Stimulated activated CD4-positive, alpha-beta T cell treated with anti-CD3 and anti-CD28 coated beads, Interleukin-4, amount 100 ng/mL, for 4 hours (primary cell): ENCODE data around the gene TATDN3.
"Not testable (repeated sequence)": the region's sequence is repeated elsewhere in the genome, so short reads cannot be mapped to it uniquely, and the experiment has no call there.

ENCODE experiments used
- DNase-seq, 2 experiments: peaks; one replicate each; pipeline ENCODE4 v3.0.0-alpha.2; 2020

The TATDN3 gene

DNA sequence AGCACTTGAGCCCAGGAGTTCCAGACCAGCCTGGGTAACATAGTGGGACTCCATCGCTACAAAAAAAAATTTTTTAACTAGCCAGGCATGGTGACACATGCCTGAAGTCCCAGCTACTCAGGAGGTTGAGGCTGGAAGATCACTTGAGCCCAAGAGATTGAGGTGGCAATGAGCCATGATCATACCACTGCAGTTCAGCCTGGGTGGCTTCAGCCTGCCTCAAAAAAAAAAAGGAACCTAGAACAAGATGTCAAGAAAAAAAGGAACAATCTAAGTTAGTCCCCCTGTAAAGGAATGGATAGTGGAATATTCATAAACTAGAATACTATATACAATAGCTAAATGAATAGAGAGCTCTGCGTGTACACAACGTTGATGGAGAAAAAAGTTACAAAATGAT, 14.5 kb upstream of the TATDN3 start:
- DNase-seq = no peak

DNA sequence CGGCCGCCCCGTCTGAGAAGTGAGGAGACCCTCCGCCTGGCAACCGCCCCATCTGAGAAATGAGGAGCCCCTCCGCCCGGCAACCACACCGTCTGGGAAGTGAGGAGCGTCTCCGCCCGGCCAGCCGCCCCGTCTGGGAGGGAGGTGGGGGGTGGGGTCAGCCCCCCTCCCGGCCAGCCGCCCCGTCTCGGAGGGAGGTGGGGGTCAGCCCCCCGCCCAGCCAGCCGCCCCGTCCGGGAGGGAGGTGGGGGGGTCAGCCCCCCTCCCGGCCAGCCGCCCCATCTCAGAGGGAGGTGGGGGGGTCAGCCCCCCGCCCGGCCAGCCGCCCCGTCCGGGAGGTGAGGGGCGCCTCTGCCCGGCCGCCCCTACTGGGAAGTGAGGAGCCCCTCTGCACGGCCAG, 12.6 kb upstream of the TATDN3 start:
- not testable (repeated sequence) for DNase-seq

GRCh38 chr1:212780759-212781158, 10.9 kb upstream of the TATDN3 start:
- no peak for DNase-seq

DNA sequence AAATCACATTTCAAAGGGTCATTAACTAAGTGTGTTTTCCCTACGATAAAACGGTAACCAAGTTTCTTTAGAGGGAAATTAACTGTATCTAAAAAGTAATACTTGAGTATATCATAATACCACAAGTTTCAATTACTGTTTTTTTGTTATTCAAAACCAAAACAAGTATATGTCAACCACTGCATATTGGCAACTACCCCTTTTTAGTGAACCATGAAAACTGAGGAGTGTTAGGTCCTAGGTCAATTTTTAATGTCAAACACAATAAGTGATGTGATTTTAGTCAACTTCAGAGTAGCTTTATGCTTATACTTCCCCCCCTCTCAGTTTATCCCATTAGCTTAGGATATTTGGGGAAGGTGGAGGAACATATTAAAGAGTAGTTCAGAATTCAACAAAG, 10.5 kb upstream of the TATDN3 start:
- no peak for DNase-seq

DNA sequence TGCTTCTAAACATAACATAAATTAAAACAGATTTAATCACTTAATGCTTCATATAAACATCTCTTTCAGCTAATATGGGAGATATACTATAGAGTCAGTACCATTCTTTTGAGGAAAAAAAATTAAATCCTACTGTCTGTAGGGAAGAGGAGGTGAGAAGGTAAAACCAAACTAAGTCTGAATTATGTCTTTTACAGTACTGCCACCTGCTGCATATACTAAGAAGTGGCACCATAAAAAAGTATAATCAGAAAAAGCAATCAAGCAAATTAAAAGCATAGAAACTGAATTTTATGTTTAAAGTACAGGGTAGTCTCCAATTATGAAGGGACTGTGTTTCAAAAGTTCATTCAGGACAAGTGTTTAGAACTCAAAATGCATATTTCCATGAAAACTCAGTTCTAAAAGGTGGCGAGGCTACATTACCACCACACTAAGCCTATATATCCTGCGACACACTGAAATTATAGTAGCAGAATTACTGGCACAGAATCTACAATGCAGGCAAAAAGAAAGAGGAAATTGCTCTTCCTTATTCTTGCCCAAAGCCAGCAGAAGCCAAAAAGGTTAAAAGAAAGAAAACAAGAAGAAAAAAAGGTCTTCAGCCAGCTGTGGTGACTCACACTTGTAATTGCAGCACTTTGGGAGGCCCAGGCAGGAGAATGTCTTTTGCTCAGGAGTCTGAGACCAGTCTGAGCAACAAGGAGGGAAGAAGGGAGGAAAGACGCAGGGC, 9.1 kb upstream of the TATDN3 start:
- DNase-seq = no peak

DNA sequence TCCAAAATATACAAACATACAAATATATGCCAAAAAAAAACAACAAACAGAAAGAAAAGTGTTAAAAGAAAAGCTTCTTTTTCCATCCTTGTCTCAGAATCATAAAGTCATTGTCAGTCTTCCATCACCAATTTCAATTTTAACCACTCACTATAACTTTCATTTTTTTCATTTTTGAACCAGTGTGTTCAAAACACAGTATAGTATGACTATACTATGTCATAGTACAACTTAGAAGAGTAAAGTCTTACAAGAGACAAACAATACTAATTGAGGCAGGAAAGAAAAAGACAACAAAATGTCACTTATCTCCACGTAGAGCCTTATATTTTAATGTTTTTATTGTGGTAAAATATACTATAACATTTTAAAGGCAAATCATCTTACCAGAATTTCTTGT, 7.7 kb upstream of the TATDN3 start:
- no peak for DNase-seq

DNA sequence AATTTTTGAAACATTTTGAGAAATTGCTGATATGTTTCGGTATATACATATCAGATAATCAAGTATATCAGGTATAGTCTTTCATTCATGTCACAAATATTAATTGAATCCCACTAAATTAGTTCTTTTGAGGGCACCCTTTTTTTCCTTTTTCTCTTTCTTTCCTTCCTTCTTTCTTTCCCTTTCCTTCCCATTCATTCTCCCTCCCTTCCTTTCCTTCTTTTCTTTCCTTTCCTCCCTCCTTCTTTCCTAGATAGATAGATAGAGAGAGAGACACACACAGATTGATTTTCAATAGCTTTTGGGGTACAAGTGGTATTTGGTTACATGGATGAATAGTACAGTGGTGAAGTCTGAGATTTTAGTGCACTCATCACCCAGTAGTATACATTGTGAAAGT, 5.8 kb upstream of the TATDN3 start:
- no peak for DNase-seq

DNA sequence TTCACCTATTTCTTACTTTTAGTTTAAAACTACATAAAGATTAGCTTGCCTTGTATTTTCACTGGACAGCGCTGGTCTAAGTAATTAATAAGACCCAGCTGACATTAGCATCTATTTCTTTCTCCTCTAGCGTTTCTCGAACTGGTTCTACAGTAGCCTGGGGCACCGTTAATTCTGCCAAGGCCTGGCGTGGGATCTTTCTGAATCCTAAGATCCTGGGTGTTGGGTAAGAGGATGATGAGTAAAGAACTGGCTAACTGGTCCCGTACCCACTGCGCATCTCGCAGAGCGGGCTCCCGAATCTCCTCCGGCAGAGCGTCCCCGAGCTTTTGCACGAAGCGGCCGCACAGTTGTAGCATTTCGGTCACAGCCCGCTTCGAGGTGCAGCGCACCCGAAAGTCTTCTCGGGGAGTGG, 426 bp upstream of the TATDN3 start:
- no peak for DNase-seq

DNA sequence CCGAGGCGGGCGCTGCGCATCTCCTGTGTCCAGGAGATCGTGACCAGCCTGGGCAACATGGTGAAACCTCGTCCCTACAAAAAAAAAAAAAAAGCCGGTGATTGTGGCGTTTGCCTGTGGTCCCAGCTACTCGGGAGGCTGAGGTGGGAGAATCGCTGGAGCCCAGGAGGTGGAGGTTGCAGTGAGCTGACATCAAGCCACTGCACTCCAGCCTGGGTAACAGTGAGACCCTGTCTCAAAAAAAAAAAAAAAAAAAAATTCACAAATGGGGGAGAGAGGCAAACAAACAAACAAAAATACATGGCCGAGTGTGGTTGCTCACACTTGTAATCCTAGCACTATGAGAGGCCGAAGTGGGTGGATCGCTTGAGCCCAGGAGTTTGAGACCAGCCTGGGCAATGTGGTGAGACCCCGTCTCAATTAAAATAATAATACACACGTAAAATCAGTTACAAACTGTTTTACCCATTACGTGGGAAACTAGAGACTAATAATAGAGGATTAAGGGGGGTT, 758 bp downstream of the TATDN3 start:
- DNase-seq = no peak

DNA sequence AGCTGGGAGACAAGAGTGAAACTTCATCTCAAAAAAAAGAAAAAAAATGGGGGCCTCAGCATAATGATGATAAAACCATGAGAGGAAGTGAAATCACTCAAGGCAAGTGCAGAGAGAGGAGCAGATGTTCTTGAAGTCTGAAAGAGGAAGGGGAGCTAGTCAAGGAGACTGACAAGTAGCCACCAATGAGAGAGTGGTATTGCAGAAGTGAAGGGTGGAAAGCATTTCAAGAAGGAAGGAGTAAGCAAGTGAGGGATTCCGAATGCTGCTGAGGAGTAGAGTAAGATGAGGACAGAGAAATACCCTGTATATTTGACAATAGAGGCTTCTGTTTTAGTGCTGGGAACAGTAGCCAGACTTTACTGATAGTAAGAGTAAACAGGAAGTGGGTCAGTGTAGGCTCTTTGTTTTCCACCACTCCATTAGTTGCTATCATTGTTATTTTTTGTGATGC, 2.9 kb downstream of the TATDN3 start:
- no peak for DNase-seq

DNA sequence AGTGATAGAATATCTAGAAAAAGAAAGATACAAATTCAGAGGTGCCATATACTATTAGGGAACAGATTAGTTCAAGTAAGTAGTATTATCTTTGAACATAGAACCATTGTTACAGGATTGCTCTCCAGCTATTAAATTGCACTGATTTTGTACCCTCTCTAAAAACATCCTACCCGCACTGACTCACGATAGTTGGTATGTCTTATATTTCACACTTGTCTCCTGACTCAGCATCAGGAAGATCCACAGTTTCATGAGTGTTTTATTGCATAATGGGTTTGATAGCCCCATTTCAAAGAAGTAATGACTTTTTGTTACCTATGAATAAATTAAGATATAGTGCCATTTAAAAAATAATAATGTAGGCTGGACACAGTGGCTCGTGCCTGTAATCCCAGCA, 6.0 kb downstream of the TATDN3 start:
- no peak for DNase-seq

DNA sequence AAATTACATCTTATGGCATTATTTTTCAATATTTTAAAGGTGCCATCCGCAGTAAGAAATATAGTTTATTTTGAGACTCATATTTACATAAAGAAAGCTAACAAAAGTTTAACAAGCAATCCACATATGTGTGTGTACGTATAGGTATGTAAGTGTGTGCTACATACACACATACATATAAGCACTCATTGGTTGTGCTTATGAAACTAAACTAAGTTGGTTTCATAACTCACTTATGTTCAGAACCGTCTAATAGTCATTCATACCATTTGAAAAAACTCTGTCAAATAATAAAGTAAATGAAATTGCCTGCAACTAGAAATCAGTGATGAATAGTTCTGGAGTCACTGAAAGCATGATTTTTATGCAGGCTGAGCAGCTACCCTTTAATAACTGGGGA, 14.1 kb downstream of the TATDN3 start:
- no peak for DNase-seq

- no peak for DNase-seq
Observed at GRCh38 chr1:212814537-212815334, 23.0 kb downstream of the TATDN3 start.

- no peak for DNase-seq
Observed at GRCh38 chr1:212816567-212817278, 25.0 kb downstream of the TATDN3 start.

DNA sequence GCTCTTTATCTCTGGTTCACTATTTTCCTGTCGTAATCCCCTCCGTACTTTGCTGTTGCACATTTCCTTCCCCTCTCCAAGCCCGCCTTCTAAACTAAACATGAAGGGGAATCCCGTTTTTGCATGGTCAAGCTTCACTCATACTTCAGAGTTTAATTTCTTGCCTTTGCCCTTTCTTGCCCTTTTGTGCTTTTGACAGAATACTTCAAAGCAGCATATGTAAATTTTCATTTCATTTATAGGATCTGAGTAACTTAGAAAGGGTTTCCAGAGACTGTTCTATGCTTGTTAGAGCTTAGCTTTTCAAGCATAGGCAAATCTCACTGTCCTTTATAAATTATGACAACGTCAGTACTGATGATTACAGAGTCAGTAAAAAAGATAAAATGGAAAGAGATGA, 28.0 kb downstream of the TATDN3 start:
- DNase-seq = no peak

- no peak for DNase-seq
Observed at GRCh38 chr1:212820969-212821368, 29.3 kb downstream of the TATDN3 start.

DNA sequence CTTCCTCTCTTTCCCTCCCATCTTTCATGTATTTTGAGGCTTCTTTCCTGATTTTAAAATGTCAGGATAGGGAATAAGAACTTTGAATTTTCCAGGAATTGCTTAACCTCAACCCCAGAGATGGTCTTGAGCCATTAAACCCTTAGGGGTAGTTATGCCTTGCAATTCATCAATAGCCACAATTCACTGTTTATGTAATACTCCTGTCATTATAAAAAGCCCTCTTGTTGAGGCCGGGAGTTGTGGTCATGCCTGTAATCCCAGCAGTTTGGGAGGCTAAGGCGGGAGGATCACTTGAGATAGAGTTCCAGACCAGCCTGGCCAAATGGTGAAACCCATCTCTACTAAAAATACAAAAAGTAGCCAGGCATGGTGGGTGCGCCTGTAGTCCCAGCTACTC, 31.3 kb downstream of the TATDN3 start:
- no peak for DNase-seq

- DNase-seq = no peak
Observed at GRCh38 chr1:212824201-212824600, 32.5 kb downstream of the TATDN3 start.

GRCh38 chr1:212825798-212826452, 34.2 kb downstream of the TATDN3 start:
- DNase-seq = no peak

DNA sequence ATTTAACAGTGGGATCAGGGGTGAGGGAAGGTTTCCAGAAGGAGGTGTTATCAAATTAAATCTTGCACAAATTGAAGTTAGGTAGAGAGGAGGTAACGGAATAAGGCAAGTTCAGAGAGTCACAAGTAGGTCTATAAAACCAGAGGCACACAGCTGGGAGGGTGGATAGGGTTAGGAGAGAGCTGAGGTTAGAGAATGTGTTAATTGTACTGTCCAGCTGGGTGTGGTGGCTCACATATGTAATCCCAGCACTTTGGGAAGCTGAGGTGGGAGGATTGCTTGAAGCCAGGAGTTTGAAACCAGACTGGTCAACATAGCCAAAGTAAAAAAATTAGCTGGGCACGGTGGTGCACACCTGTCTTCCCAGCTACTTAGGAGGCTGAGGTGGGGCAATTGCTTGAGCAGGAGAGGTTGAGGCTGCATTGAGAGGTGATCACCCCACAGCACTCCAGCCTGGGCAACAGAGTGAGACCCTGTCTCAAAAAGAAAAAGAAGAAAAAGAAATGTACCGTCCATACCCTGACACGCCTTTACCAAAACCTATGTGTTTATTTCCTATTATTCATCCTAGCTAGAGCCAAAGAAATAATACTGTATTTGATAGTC, 35.6 kb downstream of the TATDN3 start:
- no peak for DNase-seq

- no peak for DNase-seq
Observed at GRCh38 chr1:212827831-212828278, 36.2 kb downstream of the TATDN3 start.

DNA sequence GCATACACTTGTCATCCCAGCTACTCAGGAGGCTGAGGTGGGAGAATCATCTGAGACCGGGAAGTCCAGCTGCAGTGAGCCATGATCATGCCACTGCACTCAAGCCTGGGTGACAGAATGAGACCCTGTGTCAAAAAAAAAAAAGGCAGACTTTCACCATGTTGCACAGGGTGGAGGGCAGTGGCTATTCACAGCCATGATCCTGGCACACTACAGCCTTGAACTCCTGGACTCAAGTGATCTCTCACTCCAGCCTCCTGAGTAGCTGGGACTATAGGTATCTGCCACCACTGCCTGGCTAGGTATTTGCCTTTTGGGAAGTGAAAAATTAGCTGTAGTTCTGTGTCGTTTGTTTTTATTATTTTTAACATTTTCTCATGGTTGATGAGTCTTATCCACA, 36.7 kb downstream of the TATDN3 start:
- no peak for DNase-seq
